NCI-H510A (cell line): ENCODE measurements around the gene MT1X.

Experiments used
- DNase-seq: peaks from one replicate; lab custom pipeline; 2025; lab: John Stamatoyannopoulos, UW

The MT1X gene

GRCh38 chr16:56681939-56682702 lies at the start of gene MT1X:
Gene MT1X, plus strand, starts transcription at chr16:56682470. Its CDS starts 71 bp downstream, at chr16:56682541.
- DNase-seq = peak; percentile 75

- no peak for DNase-seq
These were observed 49.4 kb upstream of the MT1X start for GRCh38 chr16:56632848-56633365.

- no peak for DNase-seq
These were observed 48.7 kb upstream of the MT1X start for GRCh38 chr16:56633535-56633934.

- no peak for DNase-seq
These were observed 47.4 kb upstream of the MT1X start for GRCh38 chr16:56634715-56635440.

GRCh38 chr16:56635441-56635967 lies 46.8 kb upstream of the MT1X start:
- DNase-seq = no peak

- DNase-seq = no peak
These were observed 45.5 kb upstream of the MT1X start for GRCh38 chr16:56636616-56637413.

- DNase-seq = no peak
These were observed 44.2 kb upstream of the MT1X start, which contains the start of gene MT1A for GRCh38 chr16:56637814-56638750. Gene MT1A, plus strand, starts transcription at chr16:56638666. Its CDS starts 73 bp downstream, at chr16:56638739.

- DNase-seq = no peak
These were observed 43.2 kb upstream of the MT1X start for GRCh38 chr16:56639045-56639444.

- DNase-seq = no peak
These were observed 42.2 kb upstream of the MT1X start for GRCh38 chr16:56640076-56640475.

- no peak for DNase-seq
These were observed 41.1 kb upstream of the MT1X start for GRCh38 chr16:56641166-56641565.

- peak; percentile 58 for DNase-seq
These were observed 39.0 kb upstream of the MT1X start for GRCh38 chr16:56643080-56643778.

GRCh38 chr16:56643833-56644232 lies 38.4 kb upstream of the MT1X start:
- DNase-seq = no peak

- no peak for DNase-seq
These were observed 37.0 kb upstream of the MT1X start for GRCh38 chr16:56645311-56645710.

GRCh38 chr16:56645838-56646237 lies 36.4 kb upstream of the MT1X start:
- DNase-seq = no peak

- DNase-seq = no peak
These were observed 34.4 kb upstream of the MT1X start for GRCh38 chr16:56647641-56648431.

GRCh38 chr16:56649271-56649670 lies 33.0 kb upstream of the MT1X start:
- DNase-seq = no peak

- DNase-seq = no peak
These were observed 32.5 kb upstream of the MT1X start for GRCh38 chr16:56649820-56650219.

- no peak for DNase-seq
These were observed 30.7 kb upstream of the MT1X start, which contains the start of gene MT1B for GRCh38 chr16:56651586-56651985. Gene MT1B, plus strand, starts transcription at chr16:56651886. Its CDS starts 68 bp downstream, at chr16:56651954.

GRCh38 chr16:56652600-56652999 lies 29.7 kb upstream of the MT1X start:
- no peak for DNase-seq
